ENCODE results near the gene THYN1.
"Not testable (repeated sequence)": the region's sequence is repeated elsewhere in the genome, so short reads cannot be mapped to it uniquely, and the experiment has no call there.

The THYN1 gene

DNA sequence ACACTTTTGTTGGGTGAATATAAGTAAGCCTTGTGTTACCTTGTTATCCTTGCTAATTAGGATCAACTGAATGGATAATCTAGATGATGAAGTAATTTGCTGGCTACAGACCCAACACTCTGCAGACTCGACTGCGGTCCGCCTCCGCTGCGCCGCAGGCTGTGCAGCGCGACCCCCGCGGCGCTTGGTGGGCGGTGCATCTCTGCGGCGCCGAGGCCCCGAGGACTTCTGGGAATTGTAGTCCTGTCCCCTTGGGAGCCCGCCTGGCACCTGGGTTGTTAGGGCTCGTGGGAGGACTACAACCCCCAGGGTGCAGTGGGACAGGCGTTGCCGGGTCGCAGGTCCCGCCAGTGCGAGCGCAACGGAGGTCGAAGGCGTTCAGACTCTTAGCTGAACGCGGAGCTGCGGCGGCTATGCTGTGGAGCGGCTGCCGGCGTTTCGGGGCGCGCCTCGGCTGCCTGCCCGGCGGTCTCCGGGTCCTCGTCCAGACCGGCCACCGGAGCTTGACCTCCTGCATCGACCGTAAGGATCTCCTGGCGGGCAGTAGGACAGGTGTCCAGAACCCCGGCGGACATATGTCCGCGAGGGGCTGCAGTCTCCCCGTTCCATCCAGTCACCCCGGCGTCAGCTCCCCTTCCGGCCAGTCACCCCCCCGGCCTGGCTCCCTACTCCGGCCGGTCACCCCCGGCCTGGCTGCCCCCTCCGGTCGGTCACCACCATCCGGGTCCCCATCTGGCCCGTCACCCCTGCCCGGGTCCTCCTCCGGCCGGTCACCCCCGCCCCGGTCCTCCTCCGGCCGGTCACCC lies at the start of gene THYN1, which contains the start of gene ACAD8:
Gene THYN1 (minus strand): TSS at position 165 of the 806 bp plus-strand sequence. CDS start 470 bp downstream, outside the sequence.
Gene ACAD8 (plus strand): TSS at position 381 of the 806 bp plus-strand sequence. CDS start 33 bp downstream, at position 414.
- DNase-seq (ENCODE audit: low spot score): peak; percentile 98

DNA sequence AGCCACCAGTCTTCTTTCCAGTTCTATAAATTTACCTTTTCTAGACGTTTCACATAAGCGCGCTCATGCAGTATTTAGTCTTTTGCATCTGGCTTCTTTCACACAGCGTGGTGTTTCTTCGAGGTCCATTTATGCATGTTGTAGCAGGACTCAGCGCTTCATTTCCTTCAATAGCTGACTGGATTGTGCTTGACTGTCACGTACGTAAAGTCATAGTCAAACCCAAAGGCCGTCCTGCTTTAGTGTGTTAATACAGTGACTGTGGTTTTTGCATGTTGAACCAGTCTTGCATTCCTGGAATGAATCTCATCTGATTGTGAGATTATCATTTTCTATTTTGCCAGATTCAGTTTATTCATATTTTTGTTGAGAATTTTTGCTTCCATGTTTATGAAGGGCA lies 41.5 kb upstream of the THYN1 start:
- DNase-seq (ENCODE audit: low spot score): no peak

DNA sequence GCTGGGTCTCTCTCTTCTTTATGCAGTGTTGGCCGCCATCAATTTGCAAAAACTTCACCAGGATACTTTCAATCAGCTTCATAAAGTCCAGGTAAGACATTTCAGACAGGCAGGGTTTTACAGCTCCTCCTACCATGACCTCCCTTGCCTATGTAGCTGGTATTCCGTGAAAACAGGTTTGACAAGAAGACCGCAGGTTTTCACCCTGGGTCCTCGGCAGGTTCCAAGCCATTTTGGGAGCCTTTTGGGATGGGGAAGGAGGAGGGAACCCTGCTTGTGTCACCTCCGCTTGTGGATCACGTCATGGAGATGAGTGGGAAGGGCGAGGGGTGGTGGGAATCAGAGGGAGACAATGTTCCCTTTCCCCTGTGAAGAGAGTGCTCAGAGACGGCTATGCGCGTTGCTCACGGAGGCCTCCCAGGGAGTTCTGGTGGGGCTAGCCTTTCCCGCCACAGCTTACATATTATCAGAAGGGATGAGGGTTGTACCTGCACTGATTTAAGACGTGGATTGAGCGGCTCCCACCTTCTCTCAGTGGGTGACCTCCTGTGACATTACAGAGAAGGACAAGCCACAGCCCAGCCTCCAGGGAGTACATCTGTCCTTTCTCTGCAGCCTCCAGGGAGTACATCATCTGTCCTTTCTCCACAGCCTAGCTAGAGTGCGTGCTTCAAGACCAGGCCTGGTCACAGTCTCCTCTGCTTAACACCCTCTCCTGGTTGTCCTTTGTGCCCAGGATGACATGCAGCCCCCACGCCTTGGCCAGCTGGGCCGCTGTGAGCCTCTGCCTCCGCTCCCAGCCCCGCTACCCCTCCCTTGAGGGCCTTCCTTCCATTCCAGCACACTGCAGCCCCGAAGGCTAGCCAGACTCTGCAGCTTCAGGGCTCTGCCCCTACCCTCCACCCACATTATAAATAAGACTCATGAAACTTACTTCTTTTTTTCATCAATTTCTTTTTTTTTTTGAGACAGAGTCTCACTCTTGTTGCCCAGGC lies 40.3 kb upstream of the THYN1 start:
- no peak for DNase-seq (ENCODE audit: low spot score)

DNA sequence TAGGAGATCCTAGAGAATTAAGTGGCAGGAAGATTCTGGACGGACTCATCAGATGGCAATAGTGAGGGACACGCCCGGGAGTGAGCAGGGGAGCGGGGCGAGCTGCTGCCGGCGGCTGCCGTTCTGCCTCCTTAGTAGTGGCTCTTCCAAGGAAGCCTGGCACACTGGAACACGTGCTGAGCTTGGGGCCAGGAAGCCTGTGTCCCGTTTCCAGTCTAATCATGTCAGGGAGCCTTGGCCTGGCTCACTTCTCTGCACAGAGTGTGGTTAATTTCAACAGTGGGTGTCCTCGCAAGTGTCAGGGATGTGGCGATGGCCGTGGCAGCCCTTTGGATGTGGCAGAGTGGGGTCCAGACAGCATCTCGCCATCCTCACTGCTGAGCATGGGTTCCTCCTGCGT lies 39.5 kb upstream of the THYN1 start:
- no peak for DNase-seq (ENCODE audit: low spot score)

GRCh38 chr11:134291196-134291595 lies 38.0 kb upstream of the THYN1 start:
- no peak for DNase-seq (ENCODE audit: low spot score)

DNA sequence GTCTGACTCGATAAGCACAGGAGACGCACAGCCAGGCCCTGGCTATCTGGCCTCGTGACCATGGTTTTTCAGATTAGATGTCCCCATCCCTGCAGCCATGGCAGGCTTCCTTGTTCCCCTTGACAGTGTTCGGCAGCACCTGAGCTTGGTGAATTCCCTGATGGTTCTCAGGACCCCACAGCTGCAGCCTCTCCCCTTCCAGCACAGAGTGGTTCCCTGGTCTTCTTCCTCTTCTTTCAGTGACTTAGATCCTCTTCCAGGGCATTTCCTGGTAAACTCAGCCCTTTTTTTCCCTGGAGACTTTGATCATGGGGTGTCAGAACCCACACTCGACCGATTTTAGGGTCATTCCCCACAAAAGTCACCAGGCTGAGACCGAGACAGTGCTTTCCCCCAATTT lies 37.5 kb upstream of the THYN1 start:
- DNase-seq (ENCODE audit: low spot score): no peak

DNA sequence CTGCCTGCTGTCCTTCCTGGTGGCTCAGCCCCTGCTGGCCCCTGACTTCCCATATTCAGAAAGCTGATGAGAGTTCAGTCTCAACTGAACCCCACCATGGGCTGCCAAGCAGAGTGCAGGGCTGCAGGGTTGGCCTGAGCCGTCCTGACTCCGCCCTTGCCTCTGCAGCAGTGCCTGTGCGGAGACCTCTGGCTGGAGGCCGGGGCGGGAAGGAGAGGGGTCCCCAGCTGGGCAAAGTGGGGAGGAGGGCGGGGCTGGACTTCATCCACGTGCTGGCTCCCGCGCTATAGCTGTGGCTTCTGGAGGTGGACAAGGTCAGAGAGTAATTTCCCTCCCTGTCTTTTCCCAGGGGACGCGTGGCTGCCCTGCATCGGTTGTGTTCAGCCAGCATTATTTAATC lies 36.6 kb upstream of the THYN1 start:
- DNase-seq (ENCODE audit: low spot score): no peak

GRCh38 chr11:134289167-134289566 lies 36.0 kb upstream of the THYN1 start:
- no peak for DNase-seq (ENCODE audit: low spot score)

DNA sequence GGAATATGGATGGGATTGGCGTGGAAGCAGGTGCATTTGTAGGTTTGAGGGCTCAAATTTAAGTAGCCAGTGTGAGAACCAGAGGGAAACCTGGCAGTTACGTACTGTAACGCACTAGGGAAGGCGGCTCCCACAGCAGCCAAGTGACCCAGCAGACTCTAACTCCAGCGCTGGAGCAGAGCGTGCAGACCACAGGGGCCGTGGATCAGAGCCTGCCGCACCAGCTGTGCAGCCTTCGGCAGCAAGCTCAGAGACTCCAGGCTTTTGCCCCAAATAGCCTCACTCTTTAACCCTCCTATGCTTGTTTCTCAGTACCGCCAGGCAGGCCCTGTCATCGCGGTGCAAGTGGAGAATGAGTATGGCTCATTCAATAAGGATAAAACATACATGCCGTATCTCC lies 35.3 kb upstream of the THYN1 start:
- DNase-seq (ENCODE audit: low spot score): no peak

GRCh38 chr11:134287561-134287960 lies 34.4 kb upstream of the THYN1 start:
- DNase-seq (ENCODE audit: low spot score): no peak

GRCh38 chr11:134284349-134284748 lies 31.2 kb upstream of the THYN1 start:
- not testable (repeated sequence) for DNase-seq (ENCODE audit: low spot score)

GRCh38 chr11:134283461-134284230 lies 30.5 kb upstream of the THYN1 start:
- no peak for DNase-seq (ENCODE audit: low spot score)

DNA sequence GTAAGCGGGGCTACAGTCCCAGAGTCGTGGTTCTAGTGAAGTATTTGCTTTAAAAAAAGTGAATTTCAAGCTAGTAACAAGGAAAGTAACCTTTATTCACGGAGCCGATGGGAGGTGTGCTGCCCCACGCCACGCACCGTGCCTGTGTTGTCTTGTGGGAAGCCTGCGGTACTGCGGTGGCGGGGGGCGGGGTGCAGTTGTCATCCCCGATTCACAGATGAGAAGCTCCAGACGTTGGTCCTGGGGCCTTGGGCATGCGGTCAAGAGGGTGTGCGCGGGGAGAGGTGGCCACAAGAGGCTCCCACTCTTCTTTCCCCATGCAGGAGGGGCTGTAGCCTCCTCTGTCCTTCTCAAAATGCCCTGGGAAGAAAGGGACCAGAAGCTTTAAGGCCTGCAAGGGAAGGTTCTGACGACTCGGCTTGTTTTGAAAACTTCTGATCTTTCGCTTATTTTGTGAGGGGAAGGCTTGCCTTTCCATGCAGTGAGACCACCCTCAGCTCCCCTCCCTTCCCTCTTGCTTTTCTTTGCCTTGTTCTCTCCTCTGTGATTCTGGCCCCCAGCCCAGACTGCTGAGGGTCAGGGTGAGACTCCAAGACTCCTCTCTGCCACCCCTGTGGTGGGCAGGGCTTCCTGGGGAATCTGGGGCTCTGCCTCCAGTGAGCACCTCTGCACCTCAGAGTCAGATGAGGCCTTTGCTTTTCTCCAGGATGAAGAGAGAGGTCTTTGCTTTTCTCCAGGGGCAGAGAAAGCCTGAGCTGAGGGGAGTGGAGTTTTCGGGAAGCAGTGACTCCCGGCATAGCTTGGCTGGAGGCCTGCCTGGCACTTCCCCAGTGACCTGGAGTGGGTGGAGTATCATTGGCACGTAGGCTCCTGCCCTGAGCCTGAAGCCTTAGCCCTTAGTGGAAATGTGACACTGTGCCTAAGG lies 29.2 kb upstream of the THYN1 start:
- no peak for DNase-seq (ENCODE audit: low spot score)

GRCh38 chr11:134281635-134282034 lies 28.5 kb upstream of the THYN1 start:
- DNase-seq (ENCODE audit: low spot score): not testable (repeated sequence)

GRCh38 chr11:134278356-134278755 lies 25.2 kb upstream of the THYN1 start:
- DNase-seq (ENCODE audit: low spot score): no peak

DNA sequence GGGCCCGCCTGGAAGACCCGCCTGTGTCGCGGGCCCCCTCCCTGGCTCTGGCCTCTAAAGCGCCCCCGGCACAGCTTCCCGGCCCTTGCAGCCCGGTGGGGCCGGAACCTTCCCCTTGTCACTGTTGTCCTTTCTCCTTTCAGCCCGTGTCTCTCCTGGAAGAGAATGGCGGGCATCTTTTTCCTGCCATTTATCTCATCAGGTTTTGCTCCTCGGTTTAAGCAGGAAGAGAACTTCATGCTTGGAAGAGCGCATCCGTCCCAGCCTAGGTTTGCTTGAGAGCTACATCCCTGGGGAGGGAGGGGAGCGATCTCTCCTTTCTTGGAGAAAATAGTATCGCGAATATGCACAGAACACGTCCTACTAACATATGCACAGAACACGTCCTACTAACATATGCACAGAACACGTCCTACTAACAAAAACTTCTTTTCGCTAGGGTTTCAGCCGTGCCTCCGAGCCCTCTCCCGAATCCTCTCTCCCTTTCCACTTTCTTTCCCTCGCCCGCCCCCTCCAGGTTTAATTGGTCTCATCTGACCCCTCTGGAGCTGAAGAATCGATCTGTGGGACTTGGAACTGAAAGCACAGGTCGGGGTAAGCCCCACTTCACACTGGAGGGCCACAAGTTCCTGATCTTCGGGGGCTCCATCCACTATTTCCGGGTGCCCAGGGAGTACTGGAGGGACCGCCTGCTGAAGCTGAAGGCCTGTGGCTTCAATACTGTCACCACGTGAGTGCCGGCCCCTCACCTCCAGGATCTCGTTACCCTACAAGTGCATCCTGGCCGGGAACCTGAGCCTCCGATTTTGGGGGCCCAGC lies 24.2 kb upstream of the THYN1 start:
- DNase-seq (ENCODE audit: low spot score): no peak

DNA sequence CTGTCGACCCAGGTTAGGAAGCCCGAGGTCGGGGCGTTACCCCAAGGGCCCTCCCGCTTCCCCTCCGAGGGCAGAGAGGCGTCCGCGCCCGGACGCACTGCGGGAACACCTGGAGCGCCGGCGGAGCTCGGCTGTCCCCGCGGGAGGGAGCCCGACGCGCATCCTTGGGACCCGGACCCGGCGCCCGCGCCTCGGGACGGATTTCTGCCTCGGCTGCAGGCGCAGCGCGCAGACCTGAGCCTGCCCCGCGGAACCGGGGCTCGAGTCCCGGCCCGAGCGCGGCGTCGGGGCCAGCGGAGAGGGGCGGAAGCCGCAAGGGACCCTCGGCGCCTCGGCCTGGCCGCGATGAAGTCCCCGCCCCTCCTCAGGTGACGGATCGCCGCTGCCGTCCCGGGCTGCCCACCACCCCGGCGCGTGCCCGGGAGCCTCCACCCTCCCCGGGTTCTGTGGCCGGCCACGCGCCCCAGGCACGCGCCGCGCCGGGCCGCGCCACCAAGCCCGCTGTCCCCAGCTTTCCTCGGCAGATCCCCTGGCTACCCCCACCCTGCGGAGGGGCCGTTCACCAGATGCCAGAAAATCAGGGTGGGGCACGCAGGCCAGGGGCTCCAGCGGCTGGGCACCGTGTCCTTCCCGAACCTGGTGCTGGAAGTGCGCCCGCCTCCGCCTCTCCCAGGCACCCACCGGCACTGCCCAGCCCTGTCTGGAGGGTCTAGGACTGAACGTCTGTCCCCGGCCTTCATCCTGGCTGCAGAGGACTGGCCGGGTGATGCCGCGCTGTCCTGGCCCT lies 23.4 kb upstream of the THYN1 start:
- no peak for DNase-seq (ENCODE audit: low spot score)

DNA sequence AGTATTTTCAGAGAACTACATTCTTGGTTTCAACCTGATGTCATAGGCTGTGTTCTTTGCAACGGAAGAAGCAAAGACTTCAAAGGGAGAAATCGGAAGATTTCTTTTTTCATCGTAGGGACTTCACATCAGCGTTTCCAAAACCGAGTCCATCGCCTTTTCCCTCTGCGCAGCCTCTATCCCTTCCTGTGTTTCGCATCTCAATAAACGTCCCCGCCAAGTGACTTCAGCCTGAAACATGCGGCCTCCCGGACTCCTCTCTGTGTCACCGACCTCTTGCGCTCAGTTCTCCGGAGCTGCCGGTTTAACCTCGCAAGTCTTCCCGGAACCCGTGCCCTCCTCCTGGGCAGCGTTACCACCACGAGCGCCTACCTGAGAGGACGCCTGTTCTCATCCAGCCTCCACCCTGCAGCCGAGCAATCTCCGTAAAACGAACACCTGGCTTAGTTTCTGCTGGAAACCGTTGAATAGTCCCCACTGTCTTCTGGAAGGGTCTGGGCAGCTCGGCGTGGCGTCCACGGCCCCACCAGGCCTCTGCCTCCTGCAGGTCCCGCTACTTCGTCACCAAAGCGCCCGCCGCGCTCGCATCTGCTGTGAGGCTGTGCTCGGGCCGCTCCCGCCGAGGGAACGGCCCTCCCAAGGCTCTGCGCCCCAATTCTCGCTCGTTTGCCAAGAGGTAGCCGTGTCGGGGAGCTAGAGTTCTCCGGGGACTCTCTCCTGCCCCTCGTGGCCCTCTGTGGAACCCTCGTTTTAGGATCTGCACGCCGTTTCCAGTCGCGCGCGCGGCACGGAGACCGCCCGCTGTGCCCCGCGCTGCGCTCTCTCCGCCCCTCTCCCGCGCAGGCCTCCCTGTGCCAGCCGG lies 22.6 kb upstream of the THYN1 start, which contains the start of gene GLB1L3:
Gene GLB1L3 (plus strand): TSS at position 846 of the 862 bp plus-strand sequence. CDS start 362 bp downstream, outside the sequence.
- peak; percentile 37 for DNase-seq (ENCODE audit: low spot score)

Data from AG08396 (cell line).